Stomach (tissue), 9 donors: ENCODE data around the gene CASP9. TPM values are rescaled to one million over a fixed set of nuclear protein-coding genes. Genes with fewer than 3 reads are reported as not detected.

ENCODE experiments used
- DNase-seq, 2 donors: peaks; one replicate each; pipeline versions ENCODE4 v3.0.0 to v3.0.0-alpha.2; 2013 to 2019
- H3K27ac ChIP-seq, 5 donors: fragments of 200-600 bp in 4 of 5; sonication (generic) in 4 of 5; one replicate each; pipeline ENCODE4 v1.5.1; 2013 to 2019; ENCODE audit warnings: mild to moderate bottlenecking in 1 of 5, moderate library complexity in 1 of 5
- H3K27me3 ChIP-seq, 3 donors: fragments of 200-600 bp; sonication (generic); one replicate each; pipeline ENCODE4 v1.5.1; 2017 to 2019; ENCODE audit warnings: mixed run types in 1 of 3
- H3K36me3 ChIP-seq, 4 donors: fragments of 200-600 bp; sonication (generic); 1 replicate in 3 of 4; 2 replicates in 1 of 4; pipeline ENCODE4 v1.5.1; 2016 to 2019
- H3K4me1 ChIP-seq, 4 donors: fragments of 200-600 bp; sonication (generic); one replicate each; pipeline ENCODE4 v1.5.1; 2016 to 2019
- H3K4me3 ChIP-seq, 4 donors: fragments of 200-600 bp; sonication (generic) in 3 of 4; one replicate each; pipeline ENCODE4 v1.5.1; 2016 to 2019; ENCODE audit warnings: mild to moderate bottlenecking in 1 of 4
- H3K9me3 ChIP-seq, 4 donors: fragments of 200-600 bp; sonication (generic); one replicate each; pipeline ENCODE4 v1.5.1; 2016 to 2019
- CTCF ChIP-seq, 7 experiments: fragments of 450-650 bp in 4 of 7; fragments of 200-600 bp in 3 of 7; sonication (generic) in 3 of 7; IDR thresholded peaks; one replicate each; pipeline ENCODE4 v1.5.1; 2016 to 2019; ENCODE audit warnings: antibody characterized with exemption in 7 of 7, control low read depth in 2 of 7, mild to moderate bottlenecking in 1 of 7
- EP300 ChIP-seq: sonication (generic); formaldehyde crosslinking; IDR thresholded peaks from one replicate; pipeline ENCODE4 v1.6.1; 2017; ENCODE audit warnings: antibody characterized with exemption
- POLR2A ChIP-seq, 4 donors: fragments of 450-650 bp; IDR thresholded peaks; one replicate each; pipeline ENCODE4 v1.6.1; 2016; ENCODE audit warnings: antibody characterized with exemption in 4 of 4, control low read depth in 2 of 4, mild to moderate bottlenecking in 1 of 4, moderate library complexity in 1 of 4
- POLR2AphosphoS5 ChIP-seq, 3 donors: sonication (generic); formaldehyde crosslinking; IDR thresholded peaks; one replicate each; pipeline ENCODE4 v1.6.1; 2016; ENCODE audit warnings: antibody characterized with exemption in 3 of 3
- WGBS, 5 donors: extraction: QIAGEN DNeasy Blood & Tissue Kit in 3 of 5; methylation state at CpG; one replicate each; pipeline versions ENCODE4 v1.1.5 to v1.1.7; 2013 to 2018; 5-methylcytosine and 5-hydroxymethylcytosine counted together
- intact Hi-C: fragments of 100-400 bp; cut with DNase I; formaldehyde crosslinking; loops from one replicate; pipeline ENCODE4 v1.15.1; 2023; ENCODE audit warnings: low total_unique reads
- polyA plus RNA-seq, 3 donors: library from polyadenylated mRNA; stranded (reverse); fragments of 200-250 nt; gene quantifications; one replicate each; pipeline ENCODE4 v1.2.3, GENCODE V29; 2013
- total RNA-seq, 5 donors: library from RNA; depleted of rRNA; stranded (reverse); fragments of >200 nt; gene quantifications; one replicate each; pipeline versions ENCODE4 v1.1.0 to v1.2.3, GENCODE V29; 2014 to 2016
- donor health status: healthy with polysubstance abuse.
- donor health status: Bipolar disorder and iron deficiency.
- donor health status: healthy.

Gene CASP9
- total and polyA plus RNA-seq, 8 donors, result 8.3 to 125 (median 16.3) TPM

- peaks cover 5 to 46% (median 29%) of the 10 kb centered on the region in 4 donors for H3K36me3 ChIP-seq
- TF ChIP-seq POLR2A (IDR thresholded peaks at IDR 0.05) (no peak), POLR2AphosphoS5 (IDR thresholded peaks at IDR 0.05) (no peak), EP300 (no peak), CTCF (IDR thresholded peaks at IDR 0.05) (no peak)
- H3K27ac ChIP-seq, result no peak overlapping the region
- WGBS, 5 donors, result 90 to 94% (median 91%) methylated on average over 3 of the region's 3 CpGs
- H3K4me1 ChIP-seq, result peaks cover 0 to 29% (median 12%) of the 10 kb centered on the region in 4 donors
- no peaks in the 10 kb centered on the region for H3K9me3 ChIP-seq
- H3K4me3 ChIP-seq, result no peak overlapping the region
- H3K27me3 ChIP-seq, result no peaks in the 10 kb centered on the region
- DNase-seq, result peak in 1 of 2 donors; percentile 18
- intact Hi-C loops, result no loop called here
Observed at GRCh38 chr1:15513919-15514318, 10.1 kb downstream of the CASP9 start.

- no peak for TF ChIP-seq POLR2A (IDR thresholded peaks at IDR 0.05)
- peak in 1 of 7 experiments; percentile 3 for TF ChIP-seq CTCF (IDR thresholded peaks at IDR 0.05)
- Histone ChIP-seq H3K27me3 (no peaks in the 10 kb centered on the region), H3K9me3 (no peaks in the 10 kb centered on the region), H3K27ac (peak overlapping the region in 2 of 5 donors; percentile 18 to 25), H3K36me3 (peaks cover 5 to 47% (median 29%) of the 10 kb centered on the region in 4 donors), H3K4me3 (no peak overlapping the region), H3K4me1 (peaks cover 0 to 29% (median 12%) of the 10 kb centered on the region in 4 donors)
- intact Hi-C loops, result no loop called here
- DNase-seq, result peak in 1 of 2 donors; percentile 25
- WGBS, 5 donors, result 51 to 73% (median 56%) methylated on average over 4 of the region's 4 CpGs
Observed at GRCh38 chr1:15513192-15513591, 10.8 kb downstream of the CASP9 start.

- no peak for TF ChIP-seq CTCF (IDR thresholded peaks at IDR 0.05)
- no peak for TF ChIP-seq EP300
- TF ChIP-seq POLR2AphosphoS5 (IDR thresholded peaks at IDR 0.05), result no peak
- Histone ChIP-seq H3K27me3 (no peaks in the 10 kb centered on the region), H3K9me3 (no peaks in the 10 kb centered on the region), H3K36me3 (peaks cover 5 to 42% (median 31%) of the 10 kb centered on the region in 4 donors), H3K27ac (no peak overlapping the region), H3K4me3 (no peak overlapping the region), H3K4me1 (peaks cover 0 to 27% (median 10%) of the 10 kb centered on the region in 4 donors)
- intact Hi-C loops, result no loop called here
- DNase-seq, result peak in 1 of 2 donors; percentile 25
- 89 to 95% (median 92%) methylated on average over 8 of the region's 8 CpGs for WGBS, 5 donors
Observed at GRCh38 chr1:15510611-15511405, 13.2 kb downstream of the CASP9 start.

- peaks cover 0 to 20% (median 8%) of the 10 kb centered on the region in 4 donors for H3K4me1 ChIP-seq
- 81 to 93% (median 85%) methylated on average over 7 of the region's 7 CpGs for WGBS, 5 donors
- intact Hi-C loops, result loop anchor here (10.0 kb wide), 1 partner anchor 185 kb away; no protein-coding TSS in a partner anchor
- TF ChIP-seq EP300 (no peak), POLR2AphosphoS5 (IDR thresholded peaks at IDR 0.05) (no peak), POLR2A (IDR thresholded peaks at IDR 0.05) (no peak)
- H3K36me3 ChIP-seq, result peaks cover 10 to 52% (median 44%) of the 10 kb centered on the region in 4 donors
- H3K27ac ChIP-seq, result no peak overlapping the region
- H3K4me3 ChIP-seq, result no peak overlapping the region
- DNase-seq, result no peak
- no peaks in the 10 kb centered on the region for H3K27me3 ChIP-seq
- H3K9me3 ChIP-seq, result no peaks in the 10 kb centered on the region
Observed at GRCh38 chr1:15509586-15509985, 14.4 kb downstream of the CASP9 start.
